SKM-1 treated with dmso at 0.1 percent for 144 hours (cell line): ENCODE data around the gene TMEM14A.

ENCODE experiments used
- DNase-seq: peaks from one replicate; lab custom pipeline; 2025; ENCODE audit not compliant: unreplicated experiment; lab: John Stamatoyannopoulos, UW

The TMEM14A gene, protein sequence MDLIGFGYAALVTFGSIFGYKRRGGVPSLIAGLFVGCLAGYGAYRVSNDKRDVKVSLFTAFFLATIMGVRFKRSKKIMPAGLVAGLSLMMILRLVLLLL

GRCh38 chr6:52670502-52671409 lies at the start of gene TMEM14A:
Gene TMEM14A (plus strand): TSS chr6:52671113. CDS start chr6:52677103, 5,990 bp downstream.
- DNase-seq, result peak; percentile 80

- DNase-seq, result no peak
These were observed 49.3 kb upstream of the TMEM14A start for GRCh38 chr6:52621631-52622030.

- DNase-seq, result no peak
These were observed 48.1 kb upstream of the TMEM14A start for GRCh38 chr6:52622810-52623209.

DNA sequence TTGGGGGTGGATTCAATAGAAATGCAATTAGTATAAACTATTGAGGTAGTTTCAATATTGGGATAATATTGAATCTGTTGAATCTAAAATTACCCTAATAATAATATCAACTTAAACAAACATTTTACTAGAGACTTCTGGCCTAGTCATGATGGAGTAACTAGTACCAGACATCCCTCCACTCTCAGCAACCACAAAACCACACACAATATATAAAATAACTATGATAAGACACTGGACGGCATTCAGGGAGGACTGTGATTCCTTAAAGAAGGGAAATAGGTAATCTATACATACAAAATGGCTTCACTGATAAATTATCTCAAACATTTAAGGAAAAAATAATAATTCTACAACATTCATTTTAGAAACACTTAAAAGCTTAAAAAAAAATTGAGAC lies 38.9 kb upstream of the TMEM14A start:
- no peak for DNase-seq

- DNase-seq, result no peak
These were observed 36.7 kb upstream of the TMEM14A start for GRCh38 chr6:52634211-52634610.

- no peak for DNase-seq
These were observed 35.8 kb upstream of the TMEM14A start for GRCh38 chr6:52635049-52635577.

- no peak for DNase-seq
These were observed 34.1 kb upstream of the TMEM14A start for GRCh38 chr6:52636830-52637229.

GRCh38 chr6:52639493-52639892 lies 31.4 kb upstream of the TMEM14A start:
- DNase-seq, result no peak

DNA sequence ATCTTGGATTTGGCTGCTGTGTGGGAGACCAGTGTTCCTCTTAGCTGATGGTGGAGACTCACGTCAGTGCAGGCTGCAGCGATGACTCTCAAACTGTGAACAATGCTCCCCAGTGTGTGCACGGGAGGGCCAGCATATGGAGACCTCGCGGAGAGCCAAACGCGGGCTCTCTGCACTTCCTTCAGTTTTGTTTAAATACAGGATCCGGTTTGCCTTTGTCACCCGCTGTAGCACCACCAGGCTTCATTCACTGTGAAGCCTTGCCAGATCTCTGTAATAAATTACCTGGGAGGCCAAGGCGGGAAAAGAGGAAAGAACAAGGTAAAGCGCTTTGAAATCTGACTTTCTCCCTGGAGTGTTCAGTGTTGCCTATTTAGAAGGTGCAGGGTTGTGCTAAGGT lies 30.7 kb upstream of the TMEM14A start:
- no peak for DNase-seq

DNA sequence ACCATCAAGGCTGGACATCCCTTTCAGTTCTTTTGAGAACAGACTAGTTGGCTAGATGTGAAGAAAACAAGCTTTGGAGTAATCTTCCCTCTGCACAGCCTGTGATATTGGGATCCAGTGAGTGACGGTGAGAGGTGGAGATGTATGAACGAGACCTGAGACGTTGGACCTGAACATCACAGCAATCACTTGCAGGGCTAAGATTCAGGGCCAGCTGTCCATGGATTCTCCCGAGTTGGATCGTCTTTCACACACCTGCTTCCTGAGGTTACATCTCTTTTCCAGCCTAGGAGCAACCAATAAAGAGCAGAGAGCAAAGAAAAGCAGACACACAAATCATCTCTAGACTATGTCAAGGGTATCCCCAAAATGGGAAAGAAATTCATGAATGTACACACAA lies 30.0 kb upstream of the TMEM14A start:
- no peak for DNase-seq

GRCh38 chr6:52641388-52641787 lies 29.5 kb upstream of the TMEM14A start:
- no peak for DNase-seq

GRCh38 chr6:52641826-52642225 lies 29.1 kb upstream of the TMEM14A start:
- DNase-seq, result peak; percentile 15

DNA sequence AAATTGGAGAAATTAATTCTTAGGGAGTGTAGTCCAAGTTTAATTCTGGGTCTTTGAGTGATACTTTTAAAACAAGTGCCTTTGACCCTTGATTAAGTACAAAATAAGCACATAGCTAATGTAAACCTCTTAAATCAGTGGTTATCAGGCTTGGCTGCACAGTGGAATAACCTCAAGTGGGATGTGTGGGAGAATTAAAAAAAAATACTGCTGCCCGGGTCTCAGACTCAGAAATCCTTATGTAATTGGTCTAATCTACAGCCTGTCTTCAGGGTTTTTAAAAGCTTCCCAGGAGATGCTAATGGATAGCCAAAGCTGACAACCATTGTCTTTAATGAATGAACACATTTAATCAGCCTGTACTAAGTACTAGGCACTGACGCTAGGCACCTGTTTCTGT lies 28.5 kb upstream of the TMEM14A start:
- DNase-seq, result no peak

GRCh38 chr6:52643158-52643557 lies 27.8 kb upstream of the TMEM14A start:
- DNase-seq, result no peak

- DNase-seq, result no peak
These were observed 26.7 kb upstream of the TMEM14A start for GRCh38 chr6:52644253-52644652.

GRCh38 chr6:52645976-52646375 lies 24.9 kb upstream of the TMEM14A start:
- no peak for DNase-seq

DNA sequence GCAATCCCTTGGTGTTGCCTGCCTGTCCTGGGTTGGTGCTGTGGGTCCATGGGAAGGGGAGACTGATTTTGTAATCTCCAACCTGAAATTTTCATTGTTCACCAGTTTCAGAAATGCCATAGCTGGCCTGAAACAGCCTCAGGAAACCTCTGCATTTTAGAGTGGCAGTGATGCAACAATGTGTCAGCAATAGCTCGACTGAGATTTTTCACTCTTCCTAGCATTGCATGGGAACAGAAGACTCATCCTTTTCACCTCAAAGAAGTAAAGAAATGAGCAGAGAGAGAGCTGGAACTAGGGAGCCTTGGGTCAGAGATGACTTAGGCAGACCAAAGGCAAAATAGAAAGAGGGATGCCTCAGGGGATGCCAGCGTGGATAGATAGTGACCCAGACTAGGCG lies 23.7 kb upstream of the TMEM14A start:
- no peak for DNase-seq

DNA sequence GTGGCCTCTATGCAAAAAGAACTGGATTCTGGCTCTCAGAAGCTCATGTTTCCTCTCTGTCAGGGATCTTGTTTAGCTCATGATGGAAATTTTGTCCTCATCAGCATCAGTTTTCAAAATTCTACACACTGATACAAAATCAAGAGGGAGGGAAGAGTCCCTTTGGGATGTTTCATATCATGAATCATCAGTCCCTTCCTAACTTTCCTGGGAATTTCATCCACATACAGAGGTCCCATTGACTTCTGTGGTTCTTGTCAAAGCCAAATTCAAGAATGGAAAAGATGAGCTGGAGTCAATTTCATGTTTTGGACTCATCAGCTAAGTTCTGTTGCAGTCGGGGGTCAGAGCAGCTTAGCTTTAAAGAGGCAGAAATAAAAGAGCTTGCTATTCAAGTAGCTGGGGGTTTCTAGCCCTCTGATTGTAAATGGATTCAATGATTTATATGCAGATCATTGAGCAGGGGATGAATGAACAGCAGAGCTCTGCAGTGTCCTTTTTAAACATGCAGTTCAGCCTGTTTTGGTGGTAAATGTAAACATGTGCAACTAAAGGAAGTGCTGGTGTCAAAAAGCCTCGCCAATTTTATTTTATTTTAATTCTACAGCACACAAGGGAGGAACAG lies 21.3 kb upstream of the TMEM14A start:
- no peak for DNase-seq

- no peak for DNase-seq
These were observed 20.0 kb upstream of the TMEM14A start for GRCh38 chr6:52650941-52651340.

DNA sequence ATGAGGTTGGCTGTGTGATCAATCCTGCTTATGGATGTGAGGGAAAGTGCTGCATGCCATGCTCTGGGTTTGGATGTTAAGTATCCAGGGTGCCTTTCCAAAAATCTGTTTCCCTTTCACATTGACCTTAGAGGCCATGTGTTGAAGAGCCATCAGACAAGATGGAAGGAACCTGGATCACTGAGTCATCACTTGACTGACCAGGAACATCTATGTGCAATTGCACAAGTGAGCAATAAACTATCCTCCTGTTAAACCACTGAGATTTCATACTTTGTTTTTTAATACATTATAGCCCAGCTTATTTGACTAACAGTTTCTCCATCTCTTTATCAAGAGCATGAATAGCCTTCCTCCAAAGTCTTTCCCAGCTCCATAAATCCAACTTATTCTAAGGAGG lies 17.8 kb upstream of the TMEM14A start:
- no peak for DNase-seq

GRCh38 chr6:52654007-52654406 lies 16.9 kb upstream of the TMEM14A start:
- no peak for DNase-seq

GRCh38 chr6:52654592-52654991 lies 16.3 kb upstream of the TMEM14A start:
- no peak for DNase-seq
